Mammary epithelial cell (primary cell): Measurements from ENCODE around the gene PSMD2.

Source experiments
- EZH2 ChIP-seq: IDR thresholded peaks from 2 replicates; pipeline ENCODE4 v1.6.1; 2012; ENCODE audit warnings: low read length, inconsistent platforms, borderline replicate concordance
- TF ChIP-seq, protein P1 (sequence below), 2 donors: IDR thresholded peaks in 1 of 2; conservative IDR thresholded peaks in 1 of 2; 2 replicates each; pipeline ENCODE4 v1.5.1; 2011 to 2012; ENCODE audit warnings: inconsistent platforms in 2 of 2, low read length in 2 of 2, mild to moderate bottlenecking in 2 of 2, control low read depth in 1 of 2, low read depth in 1 of 2; ENCODE audit not compliant: insufficient read depth in 1 of 2; ENCODE audit errors: extremely low read depth in 1 of 2

- TF ChIP-seq EZH2 = no peak
- TF ChIP-seq, protein P1, sequence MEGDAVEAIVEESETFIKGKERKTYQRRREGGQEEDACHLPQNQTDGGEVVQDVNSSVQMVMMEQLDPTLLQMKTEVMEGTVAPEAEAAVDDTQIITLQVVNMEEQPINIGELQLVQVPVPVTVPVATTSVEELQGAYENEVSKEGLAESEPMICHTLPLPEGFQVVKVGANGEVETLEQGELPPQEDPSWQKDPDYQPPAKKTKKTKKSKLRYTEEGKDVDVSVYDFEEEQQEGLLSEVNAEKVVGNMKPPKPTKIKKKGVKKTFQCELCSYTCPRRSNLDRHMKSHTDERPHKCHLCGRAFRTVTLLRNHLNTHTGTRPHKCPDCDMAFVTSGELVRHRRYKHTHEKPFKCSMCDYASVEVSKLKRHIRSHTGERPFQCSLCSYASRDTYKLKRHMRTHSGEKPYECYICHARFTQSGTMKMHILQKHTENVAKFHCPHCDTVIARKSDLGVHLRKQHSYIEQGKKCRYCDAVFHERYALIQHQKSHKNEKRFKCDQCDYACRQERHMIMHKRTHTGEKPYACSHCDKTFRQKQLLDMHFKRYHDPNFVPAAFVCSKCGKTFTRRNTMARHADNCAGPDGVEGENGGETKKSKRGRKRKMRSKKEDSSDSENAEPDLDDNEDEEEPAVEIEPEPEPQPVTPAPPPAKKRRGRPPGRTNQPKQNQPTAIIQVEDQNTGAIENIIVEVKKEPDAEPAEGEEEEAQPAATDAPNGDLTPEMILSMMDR (conservative IDR thresholded peaks at IDR 0.05 in 1 of 2, IDR thresholded peaks at IDR 0.05 in 1 of 2; ENCODE audit: extremely low read depth in 1 of 2, insufficient read depth in 1 of 2, low read depth in 1 of 2, low read length in 2 of 2) = peak; percentile 43 to 72
Measured at GRCh38 chr3:184345317-184346144, 46.5 kb downstream of the PSMD2 start.
